SIG-M5 treated with dmso at 0.1 percent for 504 hours (cell line): ENCODE data around the gene TOMM20.
"Not testable (repeated sequence)": the region's sequence is repeated elsewhere in the genome, so short reads cannot be mapped to it uniquely, and the experiment has no call there.

ENCODE experiments used
- DNase-seq: peaks from one replicate; lab custom pipeline; 2025; ENCODE audit not compliant: unreplicated experiment; lab: John Stamatoyannopoulos, UW

Gene TOMM20

GRCh38 chr1:235102993-235103411, 25.6 kb downstream of the TOMM20 start:
- DNase-seq: no peak

DNA sequence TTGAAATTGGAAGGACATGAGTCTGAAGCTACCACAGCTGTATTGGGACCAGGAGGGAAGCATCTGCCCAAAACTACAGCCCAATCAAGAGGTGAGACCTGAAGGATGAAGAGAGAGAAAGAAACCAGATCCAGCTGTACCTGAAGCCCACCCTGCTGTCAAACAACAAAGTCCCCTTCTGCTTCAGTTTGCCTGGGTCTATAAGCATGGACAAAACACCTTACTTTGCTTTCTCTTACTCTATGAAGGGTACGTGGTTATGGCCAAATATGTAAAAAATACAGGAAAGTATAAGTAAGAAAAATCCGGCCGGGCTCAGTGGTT, 26.4 kb downstream of the TOMM20 start:
- DNase-seq: no peak

- DNase-seq: no peak
Observed at GRCh38 chr1:235101558-235102258, 26.9 kb downstream of the TOMM20 start.

DNA sequence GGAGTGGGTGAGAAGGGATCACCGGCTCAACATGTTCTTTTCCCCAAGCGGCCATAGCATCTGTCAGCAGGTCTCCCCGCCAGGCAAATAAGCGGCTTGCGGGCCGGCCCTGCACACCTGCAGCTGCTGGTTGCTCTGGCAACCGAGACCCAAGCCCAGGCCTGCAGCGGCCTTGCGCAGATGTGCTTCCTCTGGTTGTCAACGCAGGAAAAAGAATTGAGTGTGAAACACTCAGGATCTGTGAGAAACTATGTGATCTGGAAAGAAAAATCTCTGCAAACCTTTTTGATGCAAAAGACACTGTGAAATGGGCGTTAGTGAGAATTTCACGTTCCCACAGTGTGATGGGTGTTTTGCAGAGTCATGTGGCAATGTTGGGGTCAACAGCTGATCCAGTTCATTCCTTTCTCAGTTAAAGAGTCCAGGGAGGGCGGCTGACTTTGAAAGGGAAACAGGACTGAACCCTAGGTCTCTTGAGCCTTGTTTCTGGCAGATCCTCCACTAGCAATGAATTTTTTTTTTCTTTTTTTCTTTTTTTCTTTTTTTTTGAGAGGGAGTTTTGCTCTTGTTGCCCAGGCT, 28.4 kb downstream of the TOMM20 start:
- DNase-seq: no peak

DNA sequence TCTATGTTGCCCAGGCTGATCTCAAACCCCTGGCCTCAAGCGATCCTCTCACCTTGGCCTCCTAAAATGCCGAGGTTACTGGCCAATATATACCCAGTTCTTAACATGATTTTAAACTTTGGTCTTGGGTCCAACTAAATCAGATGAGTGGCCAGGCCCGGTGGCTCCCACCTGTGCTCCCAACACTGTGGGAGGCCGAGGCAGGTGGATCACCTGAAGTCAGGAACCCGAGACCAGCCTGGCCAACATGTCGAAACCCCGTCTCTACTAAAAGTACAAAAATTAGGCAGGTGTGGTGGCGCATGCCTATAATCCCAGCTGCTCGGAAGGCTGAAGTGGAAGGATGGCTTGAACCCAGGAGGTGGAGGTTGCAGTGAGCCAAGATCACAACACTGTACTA, 29.6 kb downstream of the TOMM20 start:
- DNase-seq: no peak

DNA sequence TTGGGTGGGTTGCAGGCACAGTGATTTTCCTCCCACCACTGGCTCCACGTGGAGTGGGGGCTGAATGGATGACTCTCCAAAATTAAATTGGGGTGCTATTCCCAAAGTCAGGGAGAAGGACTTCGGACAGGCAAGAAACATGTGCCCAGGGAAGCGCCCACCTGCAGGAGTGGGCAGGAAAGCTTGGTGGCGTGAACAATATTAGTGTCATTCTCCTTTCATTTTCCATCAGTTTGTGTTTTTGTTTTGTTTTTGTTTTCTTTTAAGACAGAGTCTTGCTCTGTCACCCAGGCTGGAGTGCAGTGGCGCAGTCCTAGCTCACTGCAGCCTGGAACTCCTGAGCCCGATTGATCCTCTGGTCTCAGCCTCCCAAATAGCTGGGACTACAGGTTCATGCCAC, 30.1 kb downstream of the TOMM20 start:
- DNase-seq: no peak

GRCh38 chr1:235097501-235097900, 31.1 kb downstream of the TOMM20 start:
- not testable (repeated sequence) for DNase-seq

GRCh38 chr1:235095938-235096562, 32.6 kb downstream of the TOMM20 start:
- DNase-seq: no peak

DNA sequence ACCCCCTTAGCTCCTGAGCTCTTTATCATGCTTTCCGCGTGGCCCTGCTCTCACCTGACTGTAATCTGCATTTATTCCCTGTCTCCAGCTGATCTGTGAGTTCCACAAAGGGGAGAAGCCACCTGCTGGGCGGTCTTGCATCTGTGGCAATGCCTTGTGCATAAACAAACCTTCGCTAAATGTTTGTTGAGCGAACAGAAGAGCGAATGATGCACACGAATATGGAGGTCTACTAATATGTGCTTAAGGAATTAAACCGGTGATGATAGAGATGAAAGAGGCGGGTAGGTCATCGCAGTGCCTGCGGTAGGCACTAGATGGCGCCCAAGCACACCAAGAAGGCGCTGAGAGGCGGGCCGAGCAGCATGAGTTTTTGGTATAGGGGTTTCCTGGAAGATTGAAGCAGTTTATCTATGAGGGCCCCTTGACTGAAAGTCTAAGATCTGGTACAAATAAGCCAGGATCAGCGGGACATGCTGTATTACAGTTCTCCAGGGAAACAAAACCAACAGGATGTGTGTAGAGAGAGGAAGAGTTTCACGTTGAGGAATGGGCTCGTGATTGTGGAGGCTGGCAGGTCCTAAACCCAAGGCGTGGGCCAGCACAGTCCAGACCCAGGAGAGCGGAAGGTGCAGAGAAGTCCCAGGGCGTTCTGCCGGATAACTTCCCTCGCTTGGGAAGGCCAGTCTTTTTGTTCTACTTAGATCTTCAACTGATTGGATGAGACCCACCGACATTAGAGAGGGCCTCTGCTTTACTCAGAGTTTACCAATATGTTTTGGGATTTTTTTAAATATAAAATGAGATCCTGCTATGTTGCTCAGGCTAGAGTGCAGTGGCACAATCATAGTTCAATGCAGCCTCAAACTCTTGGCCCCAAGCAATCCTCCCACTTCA, 34.7 kb downstream of the TOMM20 start:
- peak; percentile 78 for DNase-seq

DNA sequence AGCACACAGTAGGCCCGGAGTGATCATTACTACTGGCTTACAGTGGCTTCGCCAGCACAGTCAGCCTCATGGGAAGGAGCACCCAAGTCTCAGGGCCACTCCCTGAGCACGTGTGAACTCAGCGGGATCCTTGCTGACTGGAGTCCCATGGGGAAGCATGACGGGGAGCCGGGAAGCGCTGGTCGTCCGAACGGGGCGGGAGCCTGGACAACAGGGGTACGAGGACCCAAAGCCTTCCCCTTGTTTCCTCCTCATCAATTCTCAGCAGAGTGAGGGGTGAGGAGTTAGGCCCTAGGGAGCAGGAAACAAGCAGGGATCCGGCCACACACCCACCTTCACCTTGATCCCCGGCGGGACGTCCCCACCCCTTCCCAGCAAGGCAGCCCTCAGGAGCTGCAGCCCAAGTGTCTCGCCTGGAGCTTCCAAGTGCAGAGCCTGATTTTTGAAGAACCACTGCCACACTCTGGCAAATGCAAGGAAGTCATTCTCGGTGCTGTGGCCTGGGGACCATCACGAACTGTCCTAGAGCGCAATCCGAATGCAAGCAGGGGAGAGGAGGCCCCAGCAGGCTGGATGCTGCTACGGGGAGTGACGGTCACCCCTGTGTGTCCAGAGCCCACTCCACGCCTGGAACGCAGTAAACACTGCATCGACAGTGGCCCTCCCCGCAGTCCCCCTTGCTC, 35.5 kb downstream of the TOMM20 start:
- peak; percentile 53 for DNase-seq

GRCh38 chr1:235092415-235092814, 36.2 kb downstream of the TOMM20 start:
- DNase-seq: not testable (repeated sequence)

DNA sequence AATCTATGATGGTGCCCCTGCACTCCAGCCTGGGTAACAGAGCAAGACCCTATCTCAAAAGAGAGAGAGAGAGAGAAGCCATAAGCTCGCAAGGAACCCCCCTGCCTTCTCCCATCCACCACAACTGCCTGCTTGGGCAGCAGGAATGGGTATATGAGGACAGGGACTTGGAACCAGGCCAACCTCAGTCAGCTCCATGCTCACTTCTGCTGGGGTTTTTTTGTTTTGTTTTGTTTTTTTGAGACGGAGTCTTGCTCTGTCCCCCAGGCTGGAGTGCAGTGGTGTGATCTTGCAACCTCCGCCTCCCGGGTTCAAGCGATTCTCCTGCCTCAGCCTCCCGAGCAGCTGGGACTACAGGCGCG, 36.6 kb downstream of the TOMM20 start:
- DNase-seq: not testable (repeated sequence)

- not testable (repeated sequence) for DNase-seq
Observed at GRCh38 chr1:235091319-235092044, 37.2 kb downstream of the TOMM20 start.

- DNase-seq: no peak
Observed at GRCh38 chr1:235090406-235091069, 38.1 kb downstream of the TOMM20 start.

DNA sequence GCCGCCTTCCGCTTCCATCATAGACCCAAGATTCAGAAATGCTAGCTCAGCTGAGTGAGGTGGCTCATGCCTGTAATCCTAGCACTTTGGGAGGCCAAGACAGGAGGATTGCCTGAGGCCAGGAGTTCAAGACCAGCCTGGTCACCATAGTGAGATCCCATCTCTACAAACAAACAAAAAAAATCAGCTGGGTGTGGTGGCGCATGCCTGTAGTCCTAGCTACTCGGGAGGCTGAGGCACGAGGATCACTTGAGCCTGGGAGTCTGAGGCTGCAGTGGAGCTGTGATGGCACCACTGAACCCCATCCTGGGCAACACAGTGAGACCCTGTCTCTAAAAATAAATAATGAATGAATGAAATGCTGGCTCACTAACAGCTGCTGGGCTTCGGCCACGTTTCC, 39.7 kb downstream of the TOMM20 start:
- no peak for DNase-seq

GRCh38 chr1:235088430-235088829, 40.2 kb downstream of the TOMM20 start:
- DNase-seq: no peak

DNA sequence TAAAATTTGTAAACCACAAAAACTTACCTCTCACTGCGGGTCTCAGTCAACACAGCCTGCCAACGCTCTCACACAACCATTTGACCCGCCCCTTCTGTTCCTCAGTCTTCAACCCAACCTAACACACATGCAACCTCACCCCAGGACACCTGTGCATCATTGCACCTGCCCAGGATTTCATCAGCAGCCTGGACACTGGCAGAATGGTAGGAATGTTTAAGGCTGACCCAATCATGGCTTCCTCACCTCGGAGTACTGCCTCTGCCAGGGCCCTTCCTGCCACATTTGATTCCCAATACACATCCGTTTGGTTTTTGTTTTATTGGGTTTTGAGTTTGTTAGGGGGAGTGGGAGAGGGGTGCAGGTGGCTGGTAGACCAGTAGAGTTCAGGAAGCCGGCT, 40.7 kb downstream of the TOMM20 start:
- DNase-seq: no peak

GRCh38 chr1:235085411-235086117, 43.1 kb downstream of the TOMM20 start:
- not testable (repeated sequence) for DNase-seq

DNA sequence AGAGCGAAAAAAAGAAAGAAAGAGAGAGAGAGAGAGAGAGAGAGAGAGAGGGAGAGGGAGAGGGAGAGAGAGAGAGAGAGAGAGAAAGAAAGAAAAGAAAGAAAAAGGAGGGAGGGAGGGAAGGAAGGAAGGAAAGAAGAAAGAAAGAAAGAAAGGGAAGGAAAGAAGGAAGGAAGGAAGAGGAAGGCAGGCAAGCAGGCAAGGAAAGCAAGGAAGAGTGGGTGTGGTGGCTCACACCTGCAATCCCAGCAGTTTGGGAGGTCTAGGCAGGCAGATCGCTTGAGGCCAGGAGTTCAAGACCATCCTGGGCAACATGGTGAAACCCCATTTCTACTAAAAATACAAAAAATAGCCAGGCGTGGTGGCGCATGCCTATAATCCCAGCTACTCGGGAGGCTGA, 47.8 kb downstream of the TOMM20 start:
- not testable (repeated sequence) for DNase-seq
